IPS DF 6.9 (cell line): ENCODE data around the gene IL37.

ENCODE experiments used
- DNase-seq: peaks from one replicate; pipeline ENCODE4 v3.0.0-alpha.2; 2013; ENCODE audit warnings: low read depth, low spot score
- H3K27ac ChIP-seq: one replicate; pipeline ENCODE4 v1.5.1; 2013; ENCODE audit warnings: low read length, control low read depth
- H3K27me3 ChIP-seq: 2 replicates; pipeline ENCODE4 v1.6.1; 2013; ENCODE audit warnings: mild to moderate bottlenecking, low read length; ENCODE audit not compliant: control insufficient read depth, insufficient read depth
- H3K36me3 ChIP-seq: 2 replicates; pipeline ENCODE4 v1.6.1; 2013; ENCODE audit warnings: low read length; ENCODE audit not compliant: control insufficient read depth, insufficient read depth
- H3K4me1 ChIP-seq: 2 replicates; pipeline ENCODE4 v1.6.1; 2013; ENCODE audit warnings: low read length; ENCODE audit not compliant: control insufficient read depth, insufficient read depth
- H3K4me3 ChIP-seq: 2 replicates; pipeline ENCODE4 v1.5.1; 2013; ENCODE audit warnings: mild to moderate bottlenecking, low read length
- H3K9me3 ChIP-seq: 2 replicates; pipeline ENCODE4 v1.6.1; 2013; ENCODE audit warnings: low read length, inconsistent platforms; ENCODE audit not compliant: control insufficient read depth, insufficient read depth
- WGBS: extraction: QIAGEN DNeasy Blood & Tissue Kit; methylation state at CpG from one replicate; pipeline ENCODE4 v1.1.7; 2013; ENCODE audit warnings: mixed read lengths, missing lambda C conversion rate; ENCODE audit not compliant: insufficient read length, insufficient coverage; 5-methylcytosine and 5-hydroxymethylcytosine counted together

The IL37 gene

GRCh38 chr2:112910219-112910618 lies 746 bp upstream of the IL37 start:
- Histone ChIP-seq H3K9me3 (no peaks in the 10 kb centered on the region), H3K27ac (no peak overlapping the region), H3K4me1 (no peaks in the 10 kb centered on the region), H3K36me3 (no peaks in the 10 kb centered on the region), H3K27me3 (no peaks in the 10 kb centered on the region), H3K4me3 (no peak overlapping the region)
- no peak for DNase-seq

- Histone ChIP-seq H3K9me3 (no peaks in the 10 kb centered on the region), H3K4me1 (no peaks in the 10 kb centered on the region), H3K27ac (no peak overlapping the region), H3K36me3 (no peaks in the 10 kb centered on the region), H3K27me3 (no peaks in the 10 kb centered on the region), H3K4me3 (no peak overlapping the region)
- no peak for DNase-seq
- WGBS, result no CpG with 5 or more reads among the region's 4 CpGs
Observed at GRCh38 chr2:112912403-112912802, 1.4 kb downstream of the IL37 start.

GRCh38 chr2:112915300-112916144 lies 4.6 kb downstream of the IL37 start:
- no peak for DNase-seq
- H3K27me3 ChIP-seq, result no peaks in the 10 kb centered on the region
- no peak overlapping the region for H3K4me3 ChIP-seq
- no peaks in the 10 kb centered on the region for H3K36me3 ChIP-seq
- no peak overlapping the region for H3K27ac ChIP-seq
- no peaks in the 10 kb centered on the region for H3K4me1 ChIP-seq
- no CpG with 5 or more reads among the region's 7 CpGs for WGBS
- H3K9me3 ChIP-seq, result no peaks in the 10 kb centered on the region

GRCh38 chr2:112916145-112916571 lies 5.2 kb downstream of the IL37 start:
- Histone ChIP-seq H3K9me3 (no peaks in the 10 kb centered on the region), H3K27me3 (no peaks in the 10 kb centered on the region), H3K27ac (no peak overlapping the region), H3K36me3 (no peaks in the 10 kb centered on the region), H3K4me3 (no peak overlapping the region), H3K4me1 (no peaks in the 10 kb centered on the region)
- no peak for DNase-seq
- no CpG with 5 or more reads among the region's 3 CpGs for WGBS

GRCh38 chr2:112916625-112917247 lies 5.8 kb downstream of the IL37 start:
- H3K4me3 ChIP-seq, result no peak overlapping the region
- no peak overlapping the region for H3K27ac ChIP-seq
- WGBS, result no CpG with 5 or more reads among the region's 4 CpGs

GRCh38 chr2:112917856-112918255 lies 6.9 kb downstream of the IL37 start:
- Histone ChIP-seq H3K27me3 (no peaks in the 10 kb centered on the region), H3K27ac (no peak overlapping the region), H3K9me3 (no peaks in the 10 kb centered on the region), H3K4me3 (no peak overlapping the region), H3K36me3 (no peaks in the 10 kb centered on the region), H3K4me1 (no peaks in the 10 kb centered on the region)
- WGBS, result no CpG with 5 or more reads among the region's 5 CpGs
- DNase-seq, result no peak

More at GRCh38 chr2:112916625-112917247, 5.8 kb downstream of the IL37 start:
- Histone ChIP-seq H3K27me3 (no peaks in the 10 kb centered on the region), H3K9me3 (no peaks in the 10 kb centered on the region), H3K4me1 (no peaks in the 10 kb centered on the region), H3K36me3 (no peaks in the 10 kb centered on the region)
- DNase-seq, result no peak

- no peaks in the 10 kb centered on the region for H3K9me3 ChIP-seq
- H3K4me1 ChIP-seq, result no peaks in the 10 kb centered on the region
- H3K4me3 ChIP-seq, result no peak overlapping the region
- no peak for DNase-seq
- WGBS, result no CpG with 5 or more reads among the region's 4 CpGs
- H3K27me3 ChIP-seq, result no peaks in the 10 kb centered on the region
- H3K27ac ChIP-seq, result no peak overlapping the region
- no peaks in the 10 kb centered on the region for H3K36me3 ChIP-seq
Observed at GRCh38 chr2:112918256-112918655, 7.3 kb downstream of the IL37 start.

GRCh38 chr2:112919086-112919485 lies 8.1 kb downstream of the IL37 start:
- no peaks in the 10 kb centered on the region for H3K9me3 ChIP-seq
- no peak overlapping the region for H3K4me3 ChIP-seq
- H3K4me1 ChIP-seq, result no peaks in the 10 kb centered on the region
- H3K27ac ChIP-seq, result no peak overlapping the region
- no peak for DNase-seq
- H3K36me3 ChIP-seq, result no peaks in the 10 kb centered on the region
- H3K27me3 ChIP-seq, result no peaks in the 10 kb centered on the region
- no CpG with 5 or more reads among the region's 1 CpG for WGBS

GRCh38 chr2:112920923-112921532 lies 10.1 kb downstream of the IL37 start:
- Histone ChIP-seq H3K4me3 (no peak overlapping the region), H3K9me3 (no peaks in the 10 kb centered on the region), H3K36me3 (no peaks in the 10 kb centered on the region), H3K27ac (no peak overlapping the region), H3K4me1 (no peaks in the 10 kb centered on the region), H3K27me3 (no peaks in the 10 kb centered on the region)
- no peak for DNase-seq
- WGBS, result no CpG with 5 or more reads among the region's 4 CpGs

GRCh38 chr2:112921982-112922381 lies 11.0 kb downstream of the IL37 start:
- Histone ChIP-seq H3K4me1 (no peaks in the 10 kb centered on the region), H3K4me3 (no peak overlapping the region), H3K36me3 (no peaks in the 10 kb centered on the region), H3K27ac (no peak overlapping the region), H3K27me3 (no peaks in the 10 kb centered on the region), H3K9me3 (no peaks in the 10 kb centered on the region)
- no CpG with 5 or more reads among the region's 1 CpG for WGBS
- no peak for DNase-seq
